Bronchial epithelial cell (primary cell): ENCODE measurements around the gene ADAMTS17. TPM values are rescaled to one million over a fixed set of nuclear protein-coding genes. Genes with fewer than 3 reads are reported as not detected.
"Not testable (repeated sequence)": the region's sequence is repeated elsewhere in the genome, so short reads cannot be mapped to it uniquely, and the experiment has no call there.

Source experiments
- DNase-seq: peaks from one replicate; pipeline ENCODE4 v3.0.0-alpha.2; 2010; ENCODE audit warnings: low read depth
- FAIRE-seq: peaks from 2 replicates; lab custom pipeline; 2011; peaks lifted over from hg19 to GRCh38; lab: Jason Lieb, UNC
- H3K27me3 ChIP-seq: 2 replicates; pipeline ENCODE4 v1.5.1; 2011; ENCODE audit warnings: low read length; ENCODE audit not compliant: control insufficient read depth, insufficient read depth
- H3K36me3 ChIP-seq: 2 replicates; pipeline ENCODE4 v1.5.1; 2011; ENCODE audit warnings: low read length; ENCODE audit not compliant: control insufficient read depth, insufficient read depth
- H3K4me3 ChIP-seq: 2 replicates; pipeline ENCODE4 v1.5.1; 2011; ENCODE audit warnings: mild to moderate bottlenecking, low read depth, low read length, control low read depth
- total RNA-seq: library from RNA; depleted of rRNA; stranded (reverse); fragments of >200 nt; gene quantifications from 2 replicates; pipeline ENCODE4 v1.2.1, GENCODE V29; 2014
- TF ChIP-seq, protein P1 (sequence below): IDR thresholded peaks from 2 replicates; pipeline ENCODE4 v1.5.1; 2011; ENCODE audit warnings: mild to moderate bottlenecking, moderate library complexity, low read length, control low read depth, inconsistent platforms; ENCODE audit not compliant: insufficient read depth, severe bottlenecking

Gene ADAMTS17
- total RNA-seq, 1 donor from 2014 or later: 1.1 TPM

DNA sequence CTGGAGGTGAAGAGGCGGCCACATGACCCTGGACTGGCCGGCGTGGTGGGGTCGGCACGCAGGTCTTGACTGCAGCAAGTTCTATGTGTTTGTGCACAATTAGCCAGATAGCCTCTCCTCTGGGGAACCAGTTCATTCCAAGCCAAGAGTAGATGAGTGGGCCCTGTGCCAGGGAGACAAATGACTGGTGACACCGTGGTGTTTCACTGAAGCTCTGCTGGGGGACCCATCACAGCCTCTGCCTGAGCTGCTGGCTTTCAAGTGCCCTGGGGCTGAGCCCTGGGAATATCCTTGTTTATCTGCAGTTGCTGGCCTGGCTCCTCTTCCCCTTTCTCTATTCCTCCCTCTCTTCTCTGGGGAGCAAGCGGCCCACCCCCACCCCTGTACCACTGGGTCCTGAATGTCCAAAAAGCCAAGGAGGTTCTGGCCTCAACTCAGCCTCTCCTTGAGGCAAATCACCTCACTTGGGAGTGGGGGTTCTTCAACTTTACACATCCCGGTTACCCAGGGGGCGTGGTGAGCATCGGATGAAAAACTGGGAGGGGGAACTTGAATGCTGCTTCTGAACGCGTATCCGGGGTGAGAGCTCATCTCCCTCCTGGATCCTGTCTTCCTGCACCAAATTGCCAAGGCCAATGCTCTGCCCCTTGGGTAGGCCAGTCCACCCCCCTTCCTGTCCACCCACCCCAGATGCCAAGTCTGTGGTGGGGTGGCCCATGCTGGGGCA lies 408.9 kb downstream of the ADAMTS17 start:
- TF ChIP-seq, protein P1, sequence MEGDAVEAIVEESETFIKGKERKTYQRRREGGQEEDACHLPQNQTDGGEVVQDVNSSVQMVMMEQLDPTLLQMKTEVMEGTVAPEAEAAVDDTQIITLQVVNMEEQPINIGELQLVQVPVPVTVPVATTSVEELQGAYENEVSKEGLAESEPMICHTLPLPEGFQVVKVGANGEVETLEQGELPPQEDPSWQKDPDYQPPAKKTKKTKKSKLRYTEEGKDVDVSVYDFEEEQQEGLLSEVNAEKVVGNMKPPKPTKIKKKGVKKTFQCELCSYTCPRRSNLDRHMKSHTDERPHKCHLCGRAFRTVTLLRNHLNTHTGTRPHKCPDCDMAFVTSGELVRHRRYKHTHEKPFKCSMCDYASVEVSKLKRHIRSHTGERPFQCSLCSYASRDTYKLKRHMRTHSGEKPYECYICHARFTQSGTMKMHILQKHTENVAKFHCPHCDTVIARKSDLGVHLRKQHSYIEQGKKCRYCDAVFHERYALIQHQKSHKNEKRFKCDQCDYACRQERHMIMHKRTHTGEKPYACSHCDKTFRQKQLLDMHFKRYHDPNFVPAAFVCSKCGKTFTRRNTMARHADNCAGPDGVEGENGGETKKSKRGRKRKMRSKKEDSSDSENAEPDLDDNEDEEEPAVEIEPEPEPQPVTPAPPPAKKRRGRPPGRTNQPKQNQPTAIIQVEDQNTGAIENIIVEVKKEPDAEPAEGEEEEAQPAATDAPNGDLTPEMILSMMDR: no peak
- FAIRE-seq (no peak), DNase-seq (no peak)
- Histone ChIP-seq H3K4me3 (no peak overlapping the region), H3K27me3 (peaks cover 2% of the 10 kb centered on the region), H3K36me3 (no peaks in the 10 kb centered on the region)

DNA sequence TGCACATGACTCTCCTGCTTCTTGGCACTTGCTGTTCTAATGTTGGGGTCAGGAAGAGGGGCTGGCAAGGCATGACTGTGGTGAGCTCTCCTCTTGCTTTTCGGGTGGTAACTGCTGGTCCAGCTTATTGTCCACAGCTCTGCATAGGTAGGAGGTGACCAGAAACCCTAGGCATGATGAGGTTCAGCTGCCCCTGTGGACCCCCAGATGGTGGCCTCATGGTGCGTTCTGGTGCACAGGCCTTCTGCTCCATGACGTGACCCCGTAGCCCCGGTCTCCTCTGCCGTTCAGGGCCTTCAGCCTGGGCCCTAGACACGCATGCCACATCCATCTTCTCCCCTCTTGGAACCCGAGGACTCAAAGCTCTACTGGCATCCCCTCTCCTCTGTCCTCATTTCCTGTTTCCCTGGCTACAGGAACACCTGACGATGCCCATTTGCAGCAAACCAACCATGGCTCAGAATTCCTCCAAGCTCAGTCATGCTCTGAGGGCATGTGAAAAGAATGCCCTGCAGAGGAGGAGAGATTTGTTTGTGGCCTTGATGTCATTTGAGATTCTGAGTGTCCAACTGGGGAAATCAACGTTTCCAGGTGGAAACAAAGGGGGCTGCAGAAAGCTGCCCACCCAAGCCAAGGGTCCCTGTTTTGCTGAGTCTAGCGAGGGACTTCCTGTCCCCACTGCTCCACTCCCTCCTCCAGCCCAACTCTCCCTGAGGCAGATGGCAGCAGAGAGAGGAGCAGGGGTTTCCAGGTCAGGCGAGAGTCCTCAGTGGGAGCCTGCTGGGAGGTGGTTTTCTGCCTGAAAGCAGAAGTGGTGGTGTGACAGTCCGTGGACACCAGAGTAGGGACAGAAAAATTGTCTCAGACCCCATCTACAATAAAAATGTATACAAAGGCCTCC lies 409.8 kb downstream of the ADAMTS17 start:
- no peak for FAIRE-seq

DNA sequence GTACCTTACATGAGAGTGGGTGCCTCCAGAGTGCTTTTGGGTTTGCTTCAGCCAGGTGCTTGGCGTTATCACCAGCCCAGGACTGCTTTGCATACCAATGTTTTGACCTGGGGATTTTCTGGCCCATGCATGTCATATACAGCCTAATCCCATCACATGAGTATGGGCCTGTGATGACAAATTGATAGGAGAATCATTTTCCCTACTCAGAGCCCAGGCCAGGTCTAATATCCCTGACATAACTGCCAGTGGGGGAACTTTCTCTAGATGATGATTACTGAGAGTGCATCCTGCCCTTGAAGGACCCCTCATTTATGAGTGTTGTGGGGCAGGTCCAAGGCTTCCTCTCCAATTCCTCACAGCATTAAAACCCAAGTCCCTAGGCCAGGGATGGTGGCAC lies 411.1 kb downstream of the ADAMTS17 start:
- DNase-seq: peak; percentile 20
- Histone ChIP-seq H3K36me3 (no peaks in the 10 kb centered on the region), H3K4me3 (no peak overlapping the region), H3K27me3 (peaks cover 2% of the 10 kb centered on the region)
- TF ChIP-seq, protein P1: no peak
- no peak for FAIRE-seq

More for the DNA sequence above, 409.8 kb downstream of the ADAMTS17 start:
- DNase-seq: peak; percentile 56
- Histone ChIP-seq H3K4me3 (no peak overlapping the region), H3K27me3 (peaks cover 2% of the 10 kb centered on the region), H3K36me3 (no peaks in the 10 kb centered on the region)
- TF ChIP-seq, protein P1: no peak

DNA sequence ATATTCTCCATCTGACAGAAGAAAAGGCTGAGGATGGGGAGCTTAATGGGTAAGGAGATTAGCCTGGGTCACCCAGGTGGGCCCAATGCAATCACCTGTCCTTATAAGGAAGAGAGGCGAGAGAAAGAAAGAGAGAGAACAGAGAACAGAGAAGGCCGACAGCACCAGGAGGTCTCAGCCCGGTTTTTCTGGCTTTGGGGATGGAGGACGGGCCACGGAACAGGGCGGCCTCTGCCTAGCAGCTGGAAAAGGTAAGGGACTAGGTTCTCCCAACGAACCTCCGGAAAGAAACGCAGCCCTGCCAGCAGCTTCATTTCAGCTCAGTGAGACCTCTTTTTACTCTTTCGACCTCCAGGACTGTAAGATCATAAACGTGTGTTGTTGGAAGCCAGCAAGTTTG lies 412.5 kb downstream of the ADAMTS17 start:
- TF ChIP-seq, protein P1: no peak
- Histone ChIP-seq H3K36me3 (no peaks in the 10 kb centered on the region), H3K4me3 (no peak overlapping the region), H3K27me3 (peaks cover 2% of the 10 kb centered on the region)
- DNase-seq (no peak), FAIRE-seq (no peak)

DNA sequence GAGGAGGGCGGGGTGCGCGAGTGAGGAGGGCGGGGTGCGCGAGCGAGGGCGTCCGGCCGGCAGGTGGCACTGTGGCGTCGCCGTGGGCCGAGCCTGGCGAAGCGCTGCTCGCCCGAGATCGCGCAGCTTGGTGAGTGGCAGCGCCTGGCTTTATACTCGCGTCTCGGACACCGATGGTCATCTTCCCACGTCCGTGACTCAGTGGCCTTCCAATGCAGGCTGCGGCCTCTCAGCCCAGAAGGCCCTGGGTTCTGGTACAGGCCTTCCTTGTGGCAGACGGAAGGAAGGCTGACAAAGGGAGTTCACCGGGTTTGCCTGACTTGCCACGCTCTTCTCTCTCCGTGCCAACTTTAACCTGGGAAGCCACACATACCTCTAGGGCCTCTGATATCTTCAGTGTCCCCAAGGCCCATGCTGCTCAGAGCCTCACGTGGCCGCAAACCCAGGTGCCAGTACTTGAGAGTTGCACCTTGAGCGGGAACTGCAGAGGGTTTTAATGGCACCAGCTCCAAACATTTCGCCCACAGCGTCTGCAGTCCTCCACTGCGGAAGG lies 413.3 kb downstream of the ADAMTS17 start:
- H3K4me3 ChIP-seq: peak overlapping the region; percentile 39
- no peaks in the 10 kb centered on the region for H3K27me3 ChIP-seq
- TF ChIP-seq, protein P1: peak; percentile 65
- peak; percentile 18 for DNase-seq
- H3K36me3 ChIP-seq: no peaks in the 10 kb centered on the region
- FAIRE-seq: no peak

DNA sequence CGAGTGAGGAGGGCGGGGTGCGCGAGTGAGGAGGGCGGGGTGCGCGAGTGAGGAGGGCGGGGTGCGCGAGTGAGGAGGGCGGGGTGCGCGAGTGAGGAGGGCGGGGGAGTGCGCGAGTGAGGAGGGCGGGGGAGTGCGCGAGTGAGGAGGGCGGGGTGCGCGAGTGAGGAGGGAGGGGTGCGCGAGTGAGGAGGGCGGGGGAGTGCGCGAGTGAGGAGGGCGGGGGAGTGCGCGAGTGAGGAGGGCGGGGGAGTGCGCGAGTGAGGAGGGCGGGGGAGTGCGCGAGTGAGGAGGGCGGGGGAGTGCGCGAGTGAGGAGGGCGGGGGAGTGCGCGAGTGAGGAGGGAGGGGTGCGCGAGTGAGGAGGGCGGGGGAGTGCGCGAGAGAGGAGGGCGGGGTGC lies 415.2 kb downstream of the ADAMTS17 start:
- not testable (repeated sequence) for H3K27me3 ChIP-seq, H3K4me3 ChIP-seq, H3K36me3 ChIP-seq, DNase-seq, FAIRE-seq
